ENCODE results near the gene SERPINB7.

Gene SERPINB7

GRCh38 chr18:63784787-63785452 lies 9.7 kb downstream of the SERPINB7 start:
- DNase-seq (ENCODE audit: low read depth in 1 of 2, low spot score in 1 of 2), result no peak

- DNase-seq (ENCODE audit: low read depth in 1 of 2, low spot score in 1 of 2), result no peak
Measured at GRCh38 chr18:63787673-63788072, 12.5 kb downstream of the SERPINB7 start.

- DNase-seq (ENCODE audit: low read depth in 1 of 2, low spot score in 1 of 2), result peak in 1 of 2 donors; percentile 41
Measured at GRCh38 chr18:63788447-63789096, 13.4 kb downstream of the SERPINB7 start.

- no peak for DNase-seq (ENCODE audit: low read depth in 1 of 2, low spot score in 1 of 2)
Measured at GRCh38 chr18:63789327-63789726, 14.1 kb downstream of the SERPINB7 start.

- no peak for DNase-seq (ENCODE audit: low read depth in 1 of 2, low spot score in 1 of 2)
Measured at GRCh38 chr18:63795606-63796005, 20.4 kb downstream of the SERPINB7 start.

- no peak for DNase-seq (ENCODE audit: low read depth in 1 of 2, low spot score in 1 of 2)
Measured at GRCh38 chr18:63799189-63799588, 24.0 kb downstream of the SERPINB7 start.

GRCh38 chr18:63801343-63801742 lies 26.1 kb downstream of the SERPINB7 start:
- no peak for DNase-seq (ENCODE audit: low read depth in 1 of 2, low spot score in 1 of 2)

GRCh38 chr18:63808125-63808524 lies 32.9 kb downstream of the SERPINB7 start:
- DNase-seq (ENCODE audit: low read depth in 1 of 2, low spot score in 1 of 2), result no peak

GRCh38 chr18:63817441-63818051 lies 42.3 kb downstream of the SERPINB7 start:
- no peak for DNase-seq (ENCODE audit: low read depth in 1 of 2, low spot score in 1 of 2)

GRCh38 chr18:63818212-63818611 lies 43.0 kb downstream of the SERPINB7 start:
- DNase-seq (ENCODE audit: low read depth in 1 of 2, low spot score in 1 of 2), result no peak

- no peak for DNase-seq (ENCODE audit: low read depth in 1 of 2, low spot score in 1 of 2)
Measured at GRCh38 chr18:63819786-63820185, 44.6 kb downstream of the SERPINB7 start.

GRCh38 chr18:63820694-63821093 lies 45.5 kb downstream of the SERPINB7 start:
- DNase-seq (ENCODE audit: low read depth in 1 of 2, low spot score in 1 of 2), result no peak

GRCh38 chr18:63823516-63824219 lies 48.5 kb downstream of the SERPINB7 start:
- no peak for DNase-seq (ENCODE audit: low read depth in 1 of 2, low spot score in 1 of 2)

- DNase-seq (ENCODE audit: low read depth in 1 of 2, low spot score in 1 of 2), result no peak
Measured at GRCh38 chr18:63824220-63824525, 49.0 kb downstream of the SERPINB7 start.

- DNase-seq (ENCODE audit: low read depth in 1 of 2, low spot score in 1 of 2), result no peak
Measured at GRCh38 chr18:63828120-63828519, 52.9 kb downstream of the SERPINB7 start.

GRCh38 chr18:63828656-63829055 lies 53.4 kb downstream of the SERPINB7 start:
- DNase-seq (ENCODE audit: low read depth in 1 of 2, low spot score in 1 of 2), result no peak

GRCh38 chr18:63829886-63830285 lies 54.7 kb downstream of the SERPINB7 start:
- DNase-seq (ENCODE audit: low read depth in 1 of 2, low spot score in 1 of 2), result no peak

- DNase-seq (ENCODE audit: low read depth in 1 of 2, low spot score in 1 of 2), result no peak
Measured at GRCh38 chr18:63831080-63831788, 56.0 kb downstream of the SERPINB7 start.

GRCh38 chr18:63832470-63832869 lies 57.3 kb downstream of the SERPINB7 start:
- DNase-seq (ENCODE audit: low read depth in 1 of 2, low spot score in 1 of 2), result no peak

GRCh38 chr18:63834471-63835113 lies 59.4 kb downstream of the SERPINB7 start:
- DNase-seq (ENCODE audit: low read depth in 1 of 2, low spot score in 1 of 2), result no peak

GRCh38 chr18:63836456-63836855 lies 61.2 kb downstream of the SERPINB7 start:
- DNase-seq (ENCODE audit: low read depth in 1 of 2, low spot score in 1 of 2), result no peak

Measured in activated CD4-positive, alpha-beta T cell treated with anti-CD3 and anti-CD28 coated beads, Interleukin-2, amount 50 U/mL, for 24 hours (primary cell).